HG03175 (cell line): Measurements from ENCODE around the gene ALKBH3.

Source experiments
- ATAC-seq: cut with Tn5 transposase; IDR thresholded peaks from one replicate; pipeline ENCODE4 v1.9.1; 2021; ENCODE audit warnings: mild to moderate bottlenecking, moderate library complexity; ENCODE audit not compliant: unreplicated experiment

ALKBH3 gene

GRCh38 chr11:43957571-43957970 is 76.9 kb downstream of the ALKBH3 start:
- ATAC-seq: no peak

GRCh38 chr11:43959321-43959995 is 78.8 kb downstream of the ALKBH3 start:
- ATAC-seq: no peak

- no peak for ATAC-seq
Observed at GRCh38 chr11:43962383-43963278, 82.0 kb downstream of the ALKBH3 start.

- ATAC-seq: no peak
Observed at GRCh38 chr11:43963279-43963620, 82.6 kb downstream of the ALKBH3 start.

GRCh38 chr11:43967661-43968060 is 87.0 kb downstream of the ALKBH3 start:
- no peak for ATAC-seq

GRCh38 chr11:43968719-43969118 is 88.1 kb downstream of the ALKBH3 start:
- ATAC-seq: no peak

GRCh38 chr11:43969543-43969942 is 88.9 kb downstream of the ALKBH3 start:
- ATAC-seq: no peak
